ENCODE results near the gene PI4KA.
"Not testable (repeated sequence)": the region's sequence is repeated elsewhere in the genome, so short reads cannot be mapped to it uniquely, and the experiment has no call there.

The PI4KA gene

GRCh38 chr22:20775342-20775895, 83.2 kb downstream of the PI4KA start:
- no peak for DNase-seq (ENCODE audit: low read depth)

GRCh38 chr22:20774882-20775281, 83.7 kb downstream of the PI4KA start:
- no peak for DNase-seq (ENCODE audit: low read depth)

- DNase-seq (ENCODE audit: low read depth), result no peak
Observed at GRCh38 chr22:20773793-20774212, 84.8 kb downstream of the PI4KA start, which contains the start of gene SERPIND1. Gene SERPIND1 (plus strand): TSS chr22:20774113. CDS start chr22:20779313, 5,200 bp downstream.

GRCh38 chr22:20771918-20772625, 86.5 kb downstream of the PI4KA start:
- DNase-seq (ENCODE audit: low read depth), result no peak

DNA sequence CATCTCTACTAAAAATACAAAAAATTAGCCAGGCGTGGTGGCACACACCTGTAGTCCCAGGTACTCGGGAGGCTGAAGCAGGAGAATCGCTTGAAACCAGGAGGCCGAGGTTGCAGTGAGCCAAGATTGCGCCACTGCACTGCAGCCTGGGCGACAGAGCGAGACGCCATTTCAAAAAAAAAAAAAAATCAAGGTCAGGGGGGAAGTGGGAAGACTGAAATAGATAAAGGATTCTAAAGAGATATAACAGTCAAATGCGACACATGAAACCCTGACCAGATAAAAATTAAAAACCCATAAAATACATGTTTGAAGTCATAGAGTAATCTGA, 89.2 kb downstream of the PI4KA start:
- DNase-seq (ENCODE audit: low read depth), result not testable (repeated sequence)

GRCh38 chr22:20766530-20766929, 92.1 kb downstream of the PI4KA start:
- no peak for DNase-seq (ENCODE audit: low read depth)

GRCh38 chr22:20765938-20766337, 92.7 kb downstream of the PI4KA start:
- no peak for DNase-seq (ENCODE audit: low read depth)

- no peak for DNase-seq (ENCODE audit: low read depth)
Observed at GRCh38 chr22:20764729-20765128, 93.9 kb downstream of the PI4KA start.

DNA sequence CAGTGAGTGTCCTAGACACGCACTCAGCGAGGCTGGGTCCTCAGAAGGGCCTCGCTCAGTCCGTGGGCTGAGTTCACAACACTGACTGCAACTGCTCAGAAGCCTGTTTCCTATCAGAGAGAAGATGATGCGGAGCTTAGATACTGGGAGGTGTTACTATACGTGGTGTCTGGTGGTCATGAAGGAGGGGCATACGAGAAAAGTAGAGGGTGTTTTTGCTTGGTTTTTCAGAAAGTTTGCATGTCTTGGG, 94.2 kb downstream of the PI4KA start:
- no peak for DNase-seq (ENCODE audit: low read depth)

DNA sequence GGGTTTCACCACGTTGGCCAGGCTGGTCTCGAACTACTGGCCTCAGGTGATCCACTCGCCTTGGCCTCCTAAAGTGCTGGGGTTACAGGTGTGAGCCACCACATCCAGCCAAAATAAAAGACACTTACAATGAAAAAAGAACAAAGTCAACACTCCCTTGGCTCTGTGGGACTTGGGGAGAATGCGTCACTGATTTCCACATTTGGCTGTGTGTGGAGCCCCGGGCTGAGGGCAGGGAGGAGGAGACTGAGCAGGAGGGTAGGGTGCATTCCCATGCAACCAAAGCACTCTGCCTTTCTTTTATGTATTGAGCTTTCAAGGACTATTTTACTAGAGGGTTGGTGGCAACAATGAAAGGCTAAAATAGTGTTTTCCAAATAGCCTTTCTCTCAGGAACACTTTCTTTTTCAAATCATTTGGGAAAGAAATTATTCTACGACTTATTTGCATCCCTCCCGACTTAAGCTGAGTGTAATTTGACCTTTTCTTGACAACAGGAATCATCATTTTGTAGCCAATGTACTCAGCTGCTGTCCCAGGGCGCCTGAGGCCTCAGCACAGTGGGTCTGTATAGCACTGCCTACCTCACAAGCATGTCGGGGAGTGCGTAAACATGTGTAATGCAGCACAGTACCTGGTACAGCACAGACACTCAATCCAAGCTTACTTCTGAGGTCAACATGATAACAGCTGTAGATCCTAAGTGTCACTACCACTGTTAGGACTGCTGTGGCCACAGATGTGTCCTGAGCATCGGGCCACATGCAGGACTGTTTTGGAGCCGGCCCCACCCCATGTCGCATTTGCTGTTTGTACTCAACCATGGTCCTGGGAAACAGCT, 94.8 kb downstream of the PI4KA start:
- DNase-seq (ENCODE audit: low read depth), result no peak

- DNase-seq (ENCODE audit: low read depth), result no peak
Observed at GRCh38 chr22:20762233-20762796, 96.3 kb downstream of the PI4KA start.

- no peak for DNase-seq (ENCODE audit: low read depth)
Observed at GRCh38 chr22:20761536-20761935, 97.1 kb downstream of the PI4KA start.

DNA sequence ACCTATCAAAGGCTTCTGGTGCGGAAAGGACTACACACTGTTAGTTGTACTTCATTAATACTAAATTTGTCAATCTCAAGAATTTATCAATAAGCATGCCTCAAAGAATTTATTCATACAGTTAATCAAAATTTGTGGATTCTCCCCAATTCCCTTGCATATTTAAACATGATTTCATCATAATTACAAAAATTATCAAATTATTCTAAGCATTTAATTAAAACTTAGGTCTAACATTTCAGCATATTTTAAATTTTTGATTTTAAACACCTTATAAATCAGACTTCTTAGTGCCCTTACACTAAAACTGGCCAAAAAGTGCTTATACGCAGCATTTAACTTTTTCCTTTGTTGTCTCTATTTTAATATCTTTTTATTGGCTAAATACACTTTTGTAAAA, 98.5 kb downstream of the PI4KA start:
- no peak for DNase-seq (ENCODE audit: low read depth)

DNA sequence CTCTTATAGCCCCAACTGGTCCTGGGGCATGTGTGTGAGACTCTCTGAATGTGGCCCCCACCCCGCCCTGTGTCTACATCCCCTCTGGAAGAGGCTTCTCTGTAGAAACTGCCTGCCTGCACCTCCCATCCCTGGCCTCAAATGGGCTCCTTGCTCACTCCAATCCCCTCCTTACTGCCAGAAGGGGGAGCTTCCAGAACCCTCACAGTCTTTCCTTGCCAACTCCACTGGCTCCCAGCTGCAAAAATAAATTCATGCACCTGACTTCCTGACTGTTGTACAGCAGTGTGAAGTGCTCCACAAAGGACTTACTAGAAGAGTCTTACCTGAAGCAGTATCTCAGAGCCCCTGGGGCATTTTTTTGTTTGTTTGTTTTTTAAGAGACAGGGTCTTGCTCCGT, 99.9 kb downstream of the PI4KA start:
- DNase-seq (ENCODE audit: low read depth), result no peak

GRCh38 chr22:20756846-20757245, 101.8 kb downstream of the PI4KA start:
- no peak for DNase-seq (ENCODE audit: low read depth)

GRCh38 chr22:20752873-20753272, 105.7 kb downstream of the PI4KA start:
- DNase-seq (ENCODE audit: low read depth), result no peak

DNA sequence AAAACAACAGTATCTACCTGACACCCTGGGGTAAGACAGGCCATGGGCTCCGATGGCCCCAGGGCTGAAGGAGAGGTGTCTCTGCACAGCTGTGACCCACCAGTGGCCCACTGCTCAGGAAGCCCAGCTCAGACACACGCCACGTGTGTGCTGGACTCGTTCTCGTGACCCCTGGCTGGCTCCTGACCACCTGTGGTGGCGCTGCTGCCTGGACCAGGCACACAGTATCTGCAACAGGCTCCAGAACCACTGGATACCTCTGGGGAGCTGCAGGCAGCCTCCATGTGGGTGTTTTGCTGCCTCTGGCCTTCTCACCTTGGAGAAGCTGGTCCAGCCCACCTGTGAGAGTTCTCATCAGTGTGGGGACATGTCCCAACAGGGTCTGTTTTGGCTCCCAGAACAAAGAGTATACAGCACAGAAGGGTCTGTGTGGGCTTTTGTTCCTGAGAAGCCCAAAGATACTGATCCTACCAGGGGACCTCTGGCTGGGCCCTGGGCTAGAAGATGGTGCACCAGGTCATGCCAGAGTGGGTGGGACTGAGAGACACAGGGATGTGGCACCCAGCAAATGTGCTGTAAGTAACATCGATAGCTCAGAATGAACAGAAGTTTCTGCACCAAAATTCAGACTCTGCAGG, 106.4 kb downstream of the PI4KA start:
- DNase-seq (ENCODE audit: low read depth), result no peak

DNA sequence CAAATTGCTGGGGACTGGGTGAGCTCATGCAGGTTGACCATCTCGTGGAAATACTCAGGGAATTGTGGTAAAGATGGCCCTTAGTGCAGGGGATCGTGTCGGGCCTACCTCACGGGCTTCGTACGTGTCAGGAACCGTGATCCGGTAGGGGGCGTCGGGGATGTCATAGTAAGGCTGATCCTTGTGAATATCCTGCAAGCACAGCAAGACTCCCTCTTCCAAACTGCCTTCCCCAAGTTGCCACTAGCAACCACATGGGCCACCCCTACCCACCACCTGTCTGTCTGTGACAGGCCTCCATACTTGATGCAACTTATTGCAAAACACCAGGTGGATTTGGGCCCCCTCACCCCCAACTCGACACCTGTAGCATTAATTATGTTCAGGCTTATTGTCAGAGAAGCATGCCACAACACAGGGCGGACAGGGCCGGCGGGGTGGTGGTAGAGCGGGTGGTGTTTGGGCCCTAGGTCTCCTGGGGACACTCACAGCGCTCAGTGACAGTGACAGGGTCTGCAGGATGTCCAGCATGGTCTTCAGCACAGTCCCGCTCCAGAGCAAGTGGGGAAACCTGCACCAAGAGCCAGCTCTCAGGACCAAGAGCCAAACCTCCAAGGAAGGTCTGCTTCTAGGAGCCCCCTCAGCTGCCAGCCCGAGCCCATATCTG, 107.3 kb downstream of the PI4KA start:
- DNase-seq (ENCODE audit: low read depth), result no peak

DNA sequence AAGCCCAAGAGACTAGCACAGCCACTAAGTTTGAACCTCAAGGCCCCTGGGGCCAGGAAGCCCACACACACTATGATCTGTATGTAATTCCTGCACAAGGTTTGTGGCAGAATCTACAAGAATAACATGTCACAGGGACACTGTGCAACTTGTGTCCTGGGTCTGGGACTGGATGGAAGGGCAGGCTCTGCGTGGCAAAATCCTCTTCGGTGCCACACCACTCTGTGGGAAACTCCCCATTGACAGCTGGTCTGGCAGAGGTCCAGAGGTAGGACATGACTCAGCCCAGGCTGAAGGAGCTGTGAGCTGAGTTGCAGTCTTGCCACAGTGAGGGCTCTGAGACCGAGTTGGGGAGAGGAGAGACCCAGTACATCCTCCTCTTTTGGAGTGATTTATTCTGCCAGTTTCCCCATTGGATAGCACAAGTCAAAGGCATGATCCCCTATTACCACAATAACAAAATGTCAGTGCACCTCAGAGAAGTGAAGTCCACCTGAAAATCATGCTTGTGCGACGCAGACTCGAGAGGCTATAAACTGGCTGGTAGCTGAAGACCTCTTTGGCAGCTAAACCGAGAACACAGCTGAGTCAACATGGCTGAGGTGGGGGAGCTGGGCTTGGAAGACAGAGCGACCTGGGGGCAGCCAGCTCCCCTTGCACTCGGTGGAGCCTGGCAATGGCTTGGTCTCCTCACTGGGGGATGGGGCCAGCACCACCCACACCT, 108.0 kb downstream of the PI4KA start:
- DNase-seq (ENCODE audit: low read depth), result peak; percentile 12

- DNase-seq (ENCODE audit: low read depth), result no peak
Observed at GRCh38 chr22:20749453-20749852, 109.2 kb downstream of the PI4KA start.

DNA sequence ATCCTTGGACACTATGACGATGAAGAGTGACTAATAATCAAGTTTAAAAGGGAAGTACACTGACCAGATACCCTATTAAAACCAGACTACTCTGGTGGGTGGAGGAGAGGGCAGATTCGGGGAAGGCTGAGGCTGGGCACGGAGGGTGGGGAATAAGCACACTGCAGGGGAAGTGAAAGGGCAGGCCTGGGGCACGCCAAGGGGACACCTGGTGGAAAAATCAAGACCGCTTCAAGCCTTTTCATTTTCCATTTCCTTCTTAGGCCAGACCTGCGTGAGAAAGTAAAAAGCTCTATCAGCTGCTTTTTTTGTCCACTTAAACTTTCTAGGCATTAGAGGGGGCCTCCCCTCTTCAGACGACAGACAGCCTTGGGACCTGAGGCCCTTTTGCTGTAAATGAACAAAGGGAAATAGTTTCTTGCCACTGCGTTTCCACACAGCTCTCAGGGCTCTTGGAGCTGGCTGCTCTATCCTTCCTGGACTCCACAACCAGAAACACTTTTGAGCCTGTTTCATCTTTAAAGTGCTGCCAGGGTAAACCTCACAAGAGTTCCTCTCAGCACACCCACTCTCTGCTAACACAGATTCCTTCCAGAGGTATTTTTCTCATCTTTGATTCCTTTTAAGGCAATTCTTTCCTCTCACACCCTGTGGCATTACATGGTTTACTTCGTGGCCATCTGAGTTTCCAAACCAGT, 109.7 kb downstream of the PI4KA start:
- DNase-seq (ENCODE audit: low read depth), result no peak
